ENCODE results near the gene SERINC4. TPM values are rescaled to one million over a fixed set of nuclear protein-coding genes. Genes with fewer than 3 reads are reported as not detected.
A peak's percentile ranks its signal among the peaks of the same experiment; 100 is the strongest.

The SERINC4 gene
- polyA plus RNA-seq, 1 of the 3 experiments (the other 2 are of a cell fraction), result 0.05 TPM

DNA sequence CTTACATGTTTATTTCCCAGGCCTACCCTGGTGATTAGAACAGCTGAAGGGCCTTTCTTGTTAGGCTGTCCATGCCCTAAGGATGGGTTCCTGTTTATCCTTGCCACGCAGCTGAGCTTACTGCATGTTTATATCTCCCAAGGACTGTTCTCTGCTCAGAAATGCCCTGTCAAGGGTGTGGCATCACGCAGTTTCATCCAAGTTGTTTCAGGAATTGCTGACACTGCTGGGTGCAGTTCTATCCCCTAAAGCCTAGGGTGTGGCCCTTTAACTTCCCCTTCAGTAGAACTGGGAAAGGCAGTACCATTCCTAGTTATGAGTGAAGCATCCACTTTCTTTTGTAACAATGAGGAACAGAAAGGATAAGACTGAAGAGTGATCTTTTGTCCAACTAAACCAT lies 28.2 kb downstream of the SERINC4 start:
- Histone ChIP-seq H3K9me2 (no peaks in the 10 kb centered on the region), H3K4me2 (no peak overlapping the region), H3K4me3 (ENCODE audit: low read depth in 2 of 2, low read length in 1 of 2) (no peak overlapping the region), H3K36me3 (replicated peaks in 1 of 2; ENCODE audit: control insufficient read depth in 1 of 2, insufficient read depth in 2 of 2, low read length in 1 of 2) (peaks cover 53 to 55% of the 10 kb centered on the region in 2 experiments), H3F3A (replicated peaks; ENCODE audit: insufficient read depth) (peaks cover 67% of the 10 kb centered on the region), H3K79me2 (ENCODE audit: insufficient read depth) (no peaks in the 10 kb centered on the region), H3K27me3 (ENCODE audit: insufficient read depth) (no peaks in the 10 kb centered on the region), H3K9me3 (no peaks in the 10 kb centered on the region), H3K9ac (no peak overlapping the region), H2AFZ (ENCODE audit: low read depth) (no peak overlapping the region), H4K20me1 (ENCODE audit: insufficient read depth) (peaks cover 3% of the 10 kb centered on the region; the same call in 1 of the 2 replicates), H3K4me1 (ENCODE audit: control insufficient read depth in 1 of 2, insufficient read depth in 2 of 2, low read depth in 1 of 2, low read length in 1 of 2) (no peaks in the 10 kb centered on the region; a peak in 1 of 4 replicates), H3K27ac (ENCODE audit: low read depth in 2 of 2, low read length in 1 of 2) (no peak overlapping the region)
- POLR2A ChIA-PET, result no interaction called here
- DNase-seq, result no peak
- 100% methylated on average over 2 of the region's 2 CpGs for WGBS (ENCODE audit: low lambda C conversion rate)
- CTCF ChIA-PET, result interaction anchor here (1.1 kb wide), 1 partner anchor 226 kb away, joined by 3 read pairs; no protein-coding TSS in a partner anchor
- no peak for TF ChIP-seq POLR2AphosphoS5 (IDR thresholded peaks at IDR 0.05; ENCODE audit: low read depth, low read length)

DNA sequence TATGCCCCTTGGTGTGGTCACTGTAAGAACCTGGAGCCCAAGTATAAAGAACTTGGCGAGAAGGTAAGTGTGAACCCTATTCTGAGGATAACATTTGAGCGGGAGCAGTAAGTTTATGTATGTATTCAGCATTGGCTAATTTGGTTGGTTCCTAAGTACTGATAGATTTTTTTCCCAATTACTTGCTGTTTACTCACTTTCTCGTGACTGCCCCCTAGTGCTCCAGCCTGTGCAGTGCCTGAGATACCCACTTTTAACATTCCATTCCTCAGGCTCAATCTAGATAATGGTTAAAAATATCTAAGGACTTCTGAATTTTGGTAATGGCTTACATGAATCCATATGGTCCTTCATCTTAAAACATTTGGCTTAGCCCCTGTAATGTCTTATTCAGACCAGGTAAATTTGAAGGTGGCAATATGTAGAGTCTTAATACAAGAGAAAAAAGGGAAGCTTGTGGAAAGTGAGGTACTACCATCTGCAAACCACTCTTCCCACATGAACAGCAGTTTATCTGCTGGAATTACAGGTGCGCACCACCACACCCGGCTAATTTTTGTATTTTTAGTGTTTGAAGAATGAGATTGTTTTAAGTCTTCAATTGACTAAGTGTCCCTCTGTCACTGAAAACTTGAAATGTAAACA lies 30.3 kb downstream of the SERINC4 start:
- peak overlapping the region in 1 of 2 experiments; percentile 7; a peak in 1 of 4 replicates for H3K27ac ChIP-seq (ENCODE audit: low read depth in 2 of 2, low read length in 1 of 2)
- H3K27me3 ChIP-seq (ENCODE audit: insufficient read depth), result no peaks in the 10 kb centered on the region
- H3K9me3 ChIP-seq, result no peaks in the 10 kb centered on the region
- H3F3A ChIP-seq (replicated peaks; ENCODE audit: insufficient read depth), result peaks cover 52% of the 10 kb centered on the region
- H3K9ac ChIP-seq, result no peak overlapping the region
- ChIA-PET POLR2A (interaction anchor here (1.0 kb wide), 1 partner anchor 21 kb away, joined by 4 read pairs; no protein-coding TSS in a partner anchor), CTCF (interaction anchor here (0.7 to 2.9 kb wide), 11 partner anchors 9 to 256 kb away, joined by 3 to 14 read pairs (median 5); partner anchors contain the start of genes HYPK, SERF2 and SERINC4)
- no peaks in the 10 kb centered on the region for H3K79me2 ChIP-seq (ENCODE audit: insufficient read depth)
- no peak overlapping the region for H3K4me2 ChIP-seq
- H3K4me1 ChIP-seq (ENCODE audit: control insufficient read depth in 1 of 2, insufficient read depth in 2 of 2, low read depth in 1 of 2, low read length in 1 of 2), result no peaks in the 10 kb centered on the region
- H4K20me1 ChIP-seq (ENCODE audit: insufficient read depth), result peaks cover 3% of the 10 kb centered on the region; the same call in 1 of the 2 replicates
- H2AFZ ChIP-seq (ENCODE audit: low read depth), result no peak overlapping the region
- no peaks in the 10 kb centered on the region for H3K9me2 ChIP-seq
- peaks cover 74 to 75% of the 10 kb centered on the region in 2 experiments for H3K36me3 ChIP-seq (replicated peaks in 1 of 2; ENCODE audit: control insufficient read depth in 1 of 2, insufficient read depth in 2 of 2, low read length in 1 of 2)
- peak; percentile 72 for DNase-seq
- 60% methylated on average over 5 of the region's 5 CpGs for WGBS (ENCODE audit: low lambda C conversion rate)
- no peak overlapping the region for H3K4me3 ChIP-seq (ENCODE audit: low read depth in 2 of 2, low read length in 1 of 2)
- TF ChIP-seq NFIC (IDR thresholded peaks at IDR 0.05; ENCODE audit: borderline replicate concordance) (no peak), MXI1 (IDR thresholded peaks at IDR 0.05; ENCODE audit: low read depth, low read length) (no peak), FOXM1 (IDR thresholded peaks at IDR 0.05; ENCODE audit: low read depth) (no peak), USF2 (IDR thresholded peaks at IDR 0.05; ENCODE audit: borderline replicate concordance, low read depth, low read length) (no peak), SIN3A (IDR thresholded peaks at IDR 0.05; ENCODE audit: borderline replicate concordance, low read depth, low read length) (no peak), MEF2A (IDR thresholded peaks at IDR 0.05; ENCODE audit: borderline replicate concordance, low read depth) (no peak), EP300 (IDR thresholded peaks at IDR 0.05; ENCODE audit: borderline replicate concordance in 1 of 2, low read depth in 1 of 2, low read length in 1 of 2) (no peak), RAD21 (IDR thresholded peaks at IDR 0.05; ENCODE audit: low read length) (peak; percentile 65), RXRA (IDR thresholded peaks at IDR 0.05; ENCODE audit: borderline replicate concordance, low read depth) (no peak), SMC3 (IDR thresholded peaks at IDR 0.05; ENCODE audit: low read depth, low read length) (peak; percentile 40), ELF1 (IDR thresholded peaks at IDR 0.05) (no peak), GATA2 (CRISPR knock-in tag; IDR thresholded peaks at IDR 0.05) (no peak), TEAD4 (IDR thresholded peaks at IDR 0.05; ENCODE audit: borderline replicate concordance, insufficient read depth) (no peak), POLR2AphosphoS5 (IDR thresholded peaks at IDR 0.05; ENCODE audit: low read depth, low read length) (no peak), REST (IDR thresholded peaks at IDR 0.05; ENCODE audit: low read depth, low read length) (no peak), GABPA (IDR thresholded peaks at IDR 0.05; ENCODE audit: low read depth) (no peak), FOSL2 (IDR thresholded peaks at IDR 0.05; ENCODE audit: borderline replicate concordance, low read depth) (no peak), CHD2 (IDR thresholded peaks at IDR 0.05; ENCODE audit: low read length, partially characterized antibody) (no peak)
- TF ChIP-seq, protein P1, sequence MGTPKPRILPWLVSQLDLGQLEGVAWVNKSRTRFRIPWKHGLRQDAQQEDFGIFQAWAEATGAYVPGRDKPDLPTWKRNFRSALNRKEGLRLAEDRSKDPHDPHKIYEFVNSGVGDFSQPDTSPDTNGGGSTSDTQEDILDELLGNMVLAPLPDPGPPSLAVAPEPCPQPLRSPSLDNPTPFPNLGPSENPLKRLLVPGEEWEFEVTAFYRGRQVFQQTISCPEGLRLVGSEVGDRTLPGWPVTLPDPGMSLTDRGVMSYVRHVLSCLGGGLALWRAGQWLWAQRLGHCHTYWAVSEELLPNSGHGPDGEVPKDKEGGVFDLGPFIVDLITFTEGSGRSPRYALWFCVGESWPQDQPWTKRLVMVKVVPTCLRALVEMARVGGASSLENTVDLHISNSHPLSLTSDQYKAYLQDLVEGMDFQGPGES (IDR thresholded peaks at IDR 0.05; ENCODE audit: low read depth, low read length), result no peak
- TF ChIP-seq, protein P2, sequence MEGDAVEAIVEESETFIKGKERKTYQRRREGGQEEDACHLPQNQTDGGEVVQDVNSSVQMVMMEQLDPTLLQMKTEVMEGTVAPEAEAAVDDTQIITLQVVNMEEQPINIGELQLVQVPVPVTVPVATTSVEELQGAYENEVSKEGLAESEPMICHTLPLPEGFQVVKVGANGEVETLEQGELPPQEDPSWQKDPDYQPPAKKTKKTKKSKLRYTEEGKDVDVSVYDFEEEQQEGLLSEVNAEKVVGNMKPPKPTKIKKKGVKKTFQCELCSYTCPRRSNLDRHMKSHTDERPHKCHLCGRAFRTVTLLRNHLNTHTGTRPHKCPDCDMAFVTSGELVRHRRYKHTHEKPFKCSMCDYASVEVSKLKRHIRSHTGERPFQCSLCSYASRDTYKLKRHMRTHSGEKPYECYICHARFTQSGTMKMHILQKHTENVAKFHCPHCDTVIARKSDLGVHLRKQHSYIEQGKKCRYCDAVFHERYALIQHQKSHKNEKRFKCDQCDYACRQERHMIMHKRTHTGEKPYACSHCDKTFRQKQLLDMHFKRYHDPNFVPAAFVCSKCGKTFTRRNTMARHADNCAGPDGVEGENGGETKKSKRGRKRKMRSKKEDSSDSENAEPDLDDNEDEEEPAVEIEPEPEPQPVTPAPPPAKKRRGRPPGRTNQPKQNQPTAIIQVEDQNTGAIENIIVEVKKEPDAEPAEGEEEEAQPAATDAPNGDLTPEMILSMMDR (IDR thresholded peaks at IDR 0.05), result peak; percentile 91
